OCI-LY7 (cell line): ENCODE results near the gene DAB2IP. TPM values are rescaled to one million over a fixed set of nuclear protein-coding genes. Genes with fewer than 3 reads are reported as not detected.
"Not testable (repeated sequence)": the region's sequence is repeated elsewhere in the genome, so short reads cannot be mapped to it uniquely, and the experiment has no call there.

Experiments used
- BruUV-seq: library from RNA; stranded (reverse); fragments of 400-500 nt; replicated peaks from 2 replicates; lab custom pipeline; 2021; lab: Mats Ljungman, UMichigan
- CTCF ChIA-PET: fragments of 300-600 bp; sonication (Branson Sonifier 250); formaldehyde crosslinking; loops from one replicate; lab custom pipeline; 2022; ENCODE audit warnings: antibody characterized with exemption; ENCODE audit not compliant: unreplicated experiment; lab: Charles Lee
- POLR2A ChIA-PET: fragments of 300-600 bp; sonication (Branson Sonifier 250); formaldehyde crosslinking; loops from one replicate; lab custom pipeline; 2022; ENCODE audit warnings: antibody characterized with exemption; lab: Charles Lee
- DNase-seq: peaks from one replicate; pipeline ENCODE4 v3.0.0-alpha.2; 2015; ENCODE audit warnings: low spot score
- H2AFZ ChIP-seq: fragments of 200-600 bp; sonication (generic), shearing (Covaris generic); 2 replicates; pipeline ENCODE4 v1.6.1; 2014; ENCODE audit warnings: mild to moderate bottlenecking, antibody characterized with exemption, low read length, moderate library complexity
- H3K27ac ChIP-seq: fragments of 200-600 bp; sonication (generic); 2 replicates; pipeline ENCODE4 v1.5.1; 2014; ENCODE audit warnings: mixed run types, low read depth, mild to moderate bottlenecking, moderate library complexity, low read length, inconsistent platforms; ENCODE audit not compliant: poor library complexity, severe bottlenecking
- H3K36me3 ChIP-seq: fragments of 200-600 bp; sonication (generic); 2 replicates; pipeline ENCODE4 v1.6.1; 2014; ENCODE audit warnings: mild to moderate bottlenecking, antibody characterized with exemption, low read length, moderate library complexity, mixed read lengths; ENCODE audit not compliant: insufficient read depth
- H3K4me1 ChIP-seq: fragments of 200-600 bp; sonication (generic); 2 replicates; pipeline ENCODE4 v1.5.1; 2014; ENCODE audit warnings: mild to moderate bottlenecking, low read length; ENCODE audit not compliant: insufficient read depth, poor library complexity, severe bottlenecking
- H3K4me2 ChIP-seq: fragments of 200-600 bp; sonication (generic); 2 replicates; pipeline ENCODE4 v1.6.1; 2014; ENCODE audit warnings: mild to moderate bottlenecking, low read length
- H3K4me3 ChIP-seq: fragments of 200-600 bp; sonication (generic); 2 replicates; pipeline ENCODE4 v1.5.1; 2014; ENCODE audit warnings: mild to moderate bottlenecking, low read depth, low read length; ENCODE audit not compliant: poor library complexity, severe bottlenecking
- H3K79me2 ChIP-seq: fragments of 200-600 bp; sonication (generic); 2 replicates; pipeline ENCODE4 v1.6.1; 2016; ENCODE audit warnings: low read depth, mild to moderate bottlenecking, low read length, moderate library complexity, mixed read lengths; ENCODE audit not compliant: insufficient read depth
- H3K9me2 ChIP-seq: fragments of 200-600 bp; sonication (generic); 2 replicates; pipeline ENCODE4 v1.6.1; 2016; ENCODE audit warnings: mild to moderate bottlenecking, low read length, mixed read lengths; ENCODE audit not compliant: insufficient read depth
- H3K9me3 ChIP-seq: fragments of 200-600 bp; sonication (generic); 2 replicates; pipeline ENCODE4 v1.6.1; 2014; ENCODE audit warnings: mild to moderate bottlenecking, mixed run types, low read length, mixed read lengths
- H4K20me1 ChIP-seq: fragments of 200-600 bp; sonication (generic); 2 replicates; pipeline ENCODE4 v1.6.1; 2014; ENCODE audit warnings: mild to moderate bottlenecking, antibody characterized with exemption, low read length, moderate library complexity, mixed read lengths; ENCODE audit not compliant: insufficient read depth
- CTCF ChIP-seq: fragments of 200-600 bp; sonication (generic); conservative IDR thresholded peaks from 2 replicates; pipeline ENCODE4 v1.5.1; 2014; ENCODE audit warnings: mild to moderate bottlenecking, antibody characterized with exemption, low read length, moderate library complexity, mixed read lengths
- EZH2phosphoT487 ChIP-seq: fragments of 200-600 bp; sonication (generic); IDR thresholded peaks from 2 replicates; pipeline ENCODE4 v1.6.1; 2018; ENCODE audit warnings: low read depth, borderline replicate concordance, mild to moderate bottlenecking, mixed run types, antibody characterized with exemption, low read length, moderate library complexity, mixed read lengths
- intact Hi-C: fragments of 100-400 bp; cut with micrococcal nuclease; formaldehyde crosslinking; loops from one replicate; pipeline ENCODE4 v1.10.0; 2022; ENCODE audit not compliant: unreplicated experiment
- total RNA-seq, 2 experiments: library from RNA; depleted of rRNA in 1 of 2; stranded (reverse); fragments of >200 nt in 1 of 2; shearing (Covaris generic) in 1 of 2; gene quantifications; 2 replicates each; pipeline ENCODE4 v1.2.3, GENCODE V29; 2014 to 2022

DAB2IP gene
- total RNA-seq, 2 experiments from 2014 or later: 3.9 to 11.1 TPM

DNA sequence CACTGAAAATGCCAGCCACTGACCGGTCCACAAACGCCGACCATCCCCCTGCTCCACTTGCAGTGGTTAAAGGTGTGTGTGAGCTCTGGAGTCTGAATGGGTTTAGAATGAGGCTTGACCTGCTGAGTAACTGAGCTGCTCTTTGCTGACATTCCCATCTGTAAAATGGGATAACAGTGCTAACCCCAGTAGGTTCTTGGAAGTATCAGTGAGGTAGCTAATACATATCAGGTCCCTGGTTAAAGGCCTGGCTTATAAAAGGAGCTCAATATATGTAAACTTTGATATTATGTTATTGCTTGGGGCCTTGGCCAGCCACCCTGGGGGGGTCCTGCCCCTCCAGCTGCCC is 31.1 kb upstream of the DAB2IP start:
- Histone ChIP-seq H3K79me2 (no peaks in the 10 kb centered on the region), H3K9me2 (no peaks in the 10 kb centered on the region), H3K36me3 (no peaks in the 10 kb centered on the region), H3K4me1 (no peaks in the 10 kb centered on the region), H2AFZ (no peak overlapping the region), H3K4me3 (no peak overlapping the region), H3K9me3 (no peaks in the 10 kb centered on the region), H3K4me2 (no peak overlapping the region), H3K27ac (no peak overlapping the region), H4K20me1 (no peaks in the 10 kb centered on the region)
- TF ChIP-seq CTCF (no peak), EZH2phosphoT487 (no peak)
- no TSS peak for BruUV-seq
- no peak for DNase-seq
- ChIA-PET POLR2A (interaction anchor here (0.5 to 0.6 kb wide), 2 partner anchors 63 to 356 kb away, joined by 3 read pairs; no protein-coding TSS in a partner anchor), CTCF (interaction anchor here (0.5 kb wide), 1 partner anchor 50 kb away, joined by 4 read pairs; no protein-coding TSS in a partner anchor)
- intact Hi-C loops: no loop called here

- Histone ChIP-seq H3K4me1 (no peaks in the 10 kb centered on the region), H3K4me3 (no peak overlapping the region), H3K27ac (no peak overlapping the region), H3K9me3 (no peaks in the 10 kb centered on the region), H3K79me2 (no peaks in the 10 kb centered on the region), H3K4me2 (no peak overlapping the region), H4K20me1 (no peaks in the 10 kb centered on the region), H3K9me2 (no peaks in the 10 kb centered on the region), H3K36me3 (no peaks in the 10 kb centered on the region), H2AFZ (no peak overlapping the region)
- peak; percentile 57 for DNase-seq
- intact Hi-C loops: no loop called here
- ChIA-PET POLR2A (no interaction called here), CTCF (interaction anchor here (0.6 kb wide), 1 partner anchor 188 kb away, joined by 35 read pairs; no protein-coding TSS in a partner anchor)
- BruUV-seq: no TSS peak
- TF ChIP-seq EZH2phosphoT487 (no peak), CTCF (peak; percentile 76)
These were observed 30.5 kb upstream of the DAB2IP start for GRCh38 chr9:121620777-121621449.

DNA sequence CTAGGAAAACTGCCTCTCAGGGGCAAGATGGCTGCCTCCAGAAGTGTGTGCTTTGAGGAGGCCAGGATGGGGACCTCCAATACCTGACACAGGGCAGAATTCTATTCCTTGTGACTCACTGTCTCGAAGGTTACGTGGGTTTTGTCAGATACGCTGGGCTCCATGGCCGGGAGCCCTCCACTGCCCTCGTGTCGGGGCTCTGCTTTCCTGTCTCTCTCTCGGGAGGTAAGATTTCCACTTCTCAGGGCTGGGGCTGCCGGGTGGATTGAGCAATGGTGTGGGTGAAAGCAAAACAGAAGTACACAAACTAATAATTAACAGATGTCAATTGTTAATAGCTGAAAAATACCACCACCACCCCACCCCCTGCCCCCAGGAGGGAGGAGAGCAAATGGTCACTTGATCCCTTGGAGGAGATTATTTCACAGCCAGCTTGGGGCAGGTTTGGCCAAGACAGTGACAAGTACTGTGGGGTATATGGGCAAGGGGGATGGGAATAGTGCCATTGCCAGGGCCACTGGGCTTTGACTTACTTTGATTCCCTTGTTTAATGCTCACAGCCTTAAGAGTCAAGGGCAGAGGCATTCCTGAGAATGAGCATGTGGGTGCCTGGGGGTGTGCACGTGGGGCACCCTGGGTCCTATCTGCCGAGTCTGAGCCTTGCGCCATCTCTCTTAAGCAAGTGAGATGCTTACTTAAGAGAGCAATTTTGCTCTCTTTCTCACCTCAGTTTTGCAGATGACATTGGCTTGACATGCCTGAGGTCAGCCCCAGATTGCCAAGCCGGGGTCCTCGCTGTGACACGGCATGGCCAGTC is 28.8 kb upstream of the DAB2IP start:
- Histone ChIP-seq H3K4me1 (no peaks in the 10 kb centered on the region), H3K36me3 (no peaks in the 10 kb centered on the region), H3K27ac (no peak overlapping the region), H3K4me3 (no peak overlapping the region), H3K9me3 (no peaks in the 10 kb centered on the region), H4K20me1 (no peaks in the 10 kb centered on the region), H3K9me2 (no peaks in the 10 kb centered on the region), H2AFZ (no peak overlapping the region), H3K4me2 (no peak overlapping the region), H3K79me2 (no peaks in the 10 kb centered on the region)
- no peak for TF ChIP-seq EZH2phosphoT487
- TF ChIP-seq CTCF: no peak
- BruUV-seq: no TSS peak
- CTCF ChIA-PET: no interaction called here
- intact Hi-C loops: no loop called here
- DNase-seq: no peak
- POLR2A ChIA-PET: no interaction called here

DNA sequence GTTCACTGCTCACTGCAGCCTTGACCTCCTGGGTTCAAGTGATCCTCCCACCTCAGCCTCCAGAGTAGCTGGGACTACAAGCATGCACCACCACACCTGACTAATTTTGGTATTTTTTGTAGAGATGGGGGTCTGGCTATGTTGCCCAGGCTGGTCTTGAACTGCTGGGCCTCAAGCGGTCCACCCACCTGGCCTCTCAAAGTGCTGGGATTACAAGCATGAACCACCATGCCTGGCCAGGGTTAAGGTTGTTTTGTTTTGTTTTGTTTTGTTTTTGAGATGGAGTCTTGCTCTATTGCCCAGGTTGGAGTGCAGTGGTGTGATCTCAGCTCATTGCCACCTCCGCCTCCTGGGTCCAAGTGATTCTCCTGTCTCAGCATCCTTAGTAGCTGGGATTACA is 28.0 kb upstream of the DAB2IP start:
- DNase-seq, CTCF ChIA-PET, POLR2A ChIA-PET, H3K36me3 ChIP-seq, H3K27ac ChIP-seq, H2AFZ ChIP-seq, H4K20me1 ChIP-seq, H3K4me1 ChIP-seq, H3K79me2 ChIP-seq, H3K4me3 ChIP-seq, intact Hi-C loops, H3K9me2 ChIP-seq, H3K9me3 ChIP-seq, H3K4me2 ChIP-seq, BruUV-seq: not testable (repeated sequence)
